ENCODE results near the gene ABLIM2.

ABLIM2 gene

GRCh38 chr4:8082517-8083055 lies 76.0 kb downstream of the ABLIM2 start:
- no peak for DNase-seq

GRCh38 chr4:8081621-8082516 lies 76.7 kb downstream of the ABLIM2 start:
- DNase-seq: no peak

GRCh38 chr4:8081171-8081570 lies 77.4 kb downstream of the ABLIM2 start:
- no peak for DNase-seq

GRCh38 chr4:8080754-8081065 lies 77.9 kb downstream of the ABLIM2 start:
- no peak for DNase-seq

- DNase-seq: no peak
These were observed 78.5 kb downstream of the ABLIM2 start for GRCh38 chr4:8079916-8080753.

GRCh38 chr4:8079031-8079885 lies 79.4 kb downstream of the ABLIM2 start:
- DNase-seq: no peak

- no peak for DNase-seq
These were observed 80.0 kb downstream of the ABLIM2 start for GRCh38 chr4:8078610-8079015.

GRCh38 chr4:8078109-8078494 lies 80.5 kb downstream of the ABLIM2 start:
- no peak for DNase-seq

- DNase-seq: no peak
These were observed 81.2 kb downstream of the ABLIM2 start for GRCh38 chr4:8077181-8078108.

- no peak for DNase-seq
These were observed 82.6 kb downstream of the ABLIM2 start for GRCh38 chr4:8076023-8076422.

- no peak for DNase-seq
These were observed 85.3 kb downstream of the ABLIM2 start for GRCh38 chr4:8073206-8073863.

- no peak for DNase-seq
These were observed 86.2 kb downstream of the ABLIM2 start for GRCh38 chr4:8072235-8072968.

- no peak for DNase-seq
These were observed 86.8 kb downstream of the ABLIM2 start for GRCh38 chr4:8071766-8072165.

GRCh38 chr4:8070736-8071718 lies 87.6 kb downstream of the ABLIM2 start:
- DNase-seq: no peak

GRCh38 chr4:8069102-8069752 lies 89.4 kb downstream of the ABLIM2 start:
- no peak for DNase-seq

GRCh38 chr4:8067945-8068896 lies 90.4 kb downstream of the ABLIM2 start:
- DNase-seq: no peak

- no peak for DNase-seq
These were observed 91.2 kb downstream of the ABLIM2 start for GRCh38 chr4:8067274-8067936.
